Stimulated activated CD4-positive, alpha-beta T cell treated with anti-CD3 and anti-CD28 coated beads, Interleukin-1b, Interleukin-23, amount 100 ng/mL, for 1 hour (primary cell): ENCODE results near the gene APOL3.
"Not testable (repeated sequence)": the region's sequence is repeated elsewhere in the genome, so short reads cannot be mapped to it uniquely, and the experiment has no call there.

Experiments
- DNase-seq, 2 donors: peaks; one replicate each; pipeline ENCODE4 v3.0.0-alpha.2; 2020; ENCODE audit warnings: low read depth in 2 of 2

The APOL3 gene

DNA sequence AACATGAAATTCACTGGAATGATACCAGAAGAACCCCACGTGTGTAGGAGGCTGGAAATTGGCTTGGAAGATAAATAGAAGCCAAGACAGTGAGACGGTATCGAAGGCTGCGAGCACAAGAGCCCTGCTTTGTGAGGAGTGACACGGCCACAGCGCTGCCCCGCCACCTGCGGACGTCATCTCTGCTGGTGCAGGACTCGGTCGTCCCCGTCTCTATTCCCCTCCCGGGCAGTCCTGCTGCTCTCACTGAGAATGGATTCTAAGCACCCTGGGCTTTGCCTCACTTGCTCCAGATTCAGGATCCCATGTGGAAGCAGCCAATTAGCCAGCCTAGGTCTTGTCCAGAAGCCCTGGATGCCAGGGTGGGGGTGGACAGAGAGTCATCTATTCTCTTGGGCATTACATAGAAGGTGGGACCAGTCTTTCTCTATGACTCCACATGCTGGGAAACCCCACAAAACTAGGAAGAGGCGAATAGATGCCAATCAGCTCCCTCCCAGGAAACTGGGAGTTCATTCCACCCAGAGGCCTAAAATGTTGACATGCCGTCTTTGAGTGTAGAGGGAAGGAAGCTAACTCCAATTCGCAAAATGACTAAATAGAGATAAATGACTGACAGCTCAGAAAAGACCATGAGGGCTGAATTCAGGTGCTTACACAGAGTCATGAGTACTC, 25.1 kb downstream of the APOL3 start:
- DNase-seq, result no peak

DNA sequence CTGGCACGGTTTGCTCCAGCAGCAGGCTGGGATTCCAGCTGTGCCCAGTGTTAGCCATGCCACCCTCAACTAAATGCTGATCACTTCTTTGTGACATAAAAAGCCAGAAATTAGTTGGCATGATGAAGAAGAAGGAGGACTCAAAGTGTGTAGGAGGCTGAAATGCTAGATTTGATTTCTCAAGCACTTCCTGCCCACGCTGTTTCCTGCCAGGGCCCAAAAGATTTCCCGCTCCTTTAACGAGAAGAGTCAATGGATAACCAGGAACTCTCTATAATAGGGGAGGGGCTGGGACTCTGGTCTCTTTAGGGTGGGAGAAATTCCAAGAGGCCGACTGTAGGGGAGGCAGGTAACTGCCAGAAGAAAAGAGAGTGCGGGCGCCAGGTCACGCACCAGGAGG, 26.4 kb downstream of the APOL3 start:
- no peak for DNase-seq

DNA sequence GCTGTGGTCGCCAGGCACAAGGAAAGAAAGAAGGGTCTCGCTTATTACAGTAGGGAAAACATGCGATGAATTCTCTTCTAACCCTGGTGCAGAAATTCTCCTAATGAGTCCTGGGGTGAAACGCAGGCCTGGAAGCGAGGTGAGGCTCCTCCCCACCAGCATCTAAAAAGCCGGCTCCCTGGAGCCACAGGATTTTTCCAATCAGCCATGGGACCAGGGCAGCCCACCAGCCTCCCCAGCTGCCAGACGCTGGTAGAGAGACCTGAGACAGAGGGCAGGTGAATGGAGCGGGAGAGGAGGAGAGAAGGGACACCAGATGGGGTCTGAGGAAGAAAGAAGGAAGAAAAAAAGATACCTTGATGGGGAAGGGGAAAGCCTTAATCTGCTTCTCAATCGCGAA, 28.6 kb downstream of the APOL3 start:
- DNase-seq, result no peak

DNA sequence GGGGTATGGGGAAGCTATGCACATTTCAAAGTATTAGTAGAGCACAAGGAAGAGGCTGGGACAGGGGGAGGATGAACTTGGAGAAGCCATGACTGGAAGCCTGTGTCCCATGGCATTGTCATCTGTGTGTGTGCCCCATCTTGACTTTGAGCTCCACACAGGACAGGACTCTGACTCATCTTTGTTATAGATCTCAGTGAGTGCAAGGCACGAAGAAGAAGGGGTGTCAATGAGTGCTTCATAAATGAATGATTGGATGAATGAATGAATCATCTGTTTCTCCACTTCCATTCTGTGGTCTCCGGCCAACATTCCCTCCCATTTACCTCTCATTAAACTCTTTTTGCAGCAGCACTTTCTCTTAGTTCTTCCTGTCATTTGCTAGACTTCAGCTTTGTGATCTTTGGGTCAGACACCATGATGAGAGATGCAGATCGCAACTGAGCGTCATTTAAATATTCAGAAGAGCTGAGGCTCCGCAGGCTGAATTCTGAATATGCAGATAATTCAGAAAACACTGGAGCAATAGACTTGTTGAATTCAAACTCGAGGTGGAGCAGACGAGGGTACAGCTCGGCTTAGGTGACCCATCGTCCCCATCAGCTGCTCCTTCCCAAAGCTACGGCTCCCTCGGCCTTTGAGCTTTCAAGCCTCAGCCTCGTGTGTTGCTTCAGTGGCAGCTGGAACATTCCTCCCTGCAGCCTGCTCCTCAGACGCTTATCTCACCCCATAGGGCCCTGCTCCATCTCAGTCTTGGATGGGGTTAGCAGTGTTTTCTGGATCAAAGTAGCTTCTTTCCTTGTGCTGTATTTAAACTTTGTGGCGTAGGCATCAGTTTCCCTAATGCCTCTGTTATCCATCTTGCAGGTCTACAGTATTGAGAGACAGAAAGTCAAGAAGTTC, 30.8 kb downstream of the APOL3 start:
- no peak for DNase-seq

DNA sequence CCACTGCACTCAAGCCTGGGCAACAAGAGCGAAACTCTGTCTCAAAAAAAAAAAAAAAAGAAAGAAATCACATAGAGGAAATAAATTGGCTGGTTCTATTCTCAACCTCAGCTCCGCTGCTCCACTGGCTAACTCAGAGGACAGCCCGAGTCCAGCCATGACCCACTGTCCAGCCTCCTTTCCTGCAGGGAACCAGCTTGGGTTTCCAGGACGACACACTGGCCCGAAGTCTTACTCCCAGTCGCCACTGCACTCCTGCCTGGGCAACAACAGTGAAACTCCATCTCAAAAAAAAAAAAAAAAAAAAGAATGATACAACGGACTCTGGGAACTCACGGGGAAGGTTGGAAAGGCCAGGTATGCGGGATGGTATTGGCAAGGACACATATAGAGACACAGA, 31.5 kb downstream of the APOL3 start:
- DNase-seq, result no peak

DNA sequence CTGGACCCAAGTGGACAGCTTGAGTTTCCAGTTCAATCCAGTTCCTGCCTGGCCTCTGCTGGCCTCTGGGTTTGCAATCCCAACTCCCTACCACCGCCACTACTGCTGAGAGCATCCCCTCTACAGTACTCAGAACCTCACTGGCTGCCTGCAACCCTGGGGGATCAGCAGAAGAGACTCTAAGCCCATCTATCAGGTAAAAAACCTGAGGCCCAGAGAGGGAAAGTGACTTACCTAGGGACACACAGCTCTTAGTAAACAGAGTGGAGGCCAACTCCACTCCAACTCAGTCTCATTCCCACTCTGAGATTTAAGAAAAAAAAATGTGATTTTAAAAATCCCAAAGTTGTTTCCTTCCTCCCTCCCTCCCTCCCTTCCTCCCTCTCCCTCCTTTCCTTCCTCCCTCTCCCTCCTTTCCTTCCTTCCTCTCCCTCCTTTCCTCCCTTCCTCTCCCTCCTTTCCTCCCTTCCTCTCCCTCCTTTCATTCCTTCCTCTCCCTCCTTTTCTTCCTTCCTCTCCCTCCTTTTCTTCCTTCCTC, 34.5 kb downstream of the APOL3 start:
- no peak for DNase-seq

DNA sequence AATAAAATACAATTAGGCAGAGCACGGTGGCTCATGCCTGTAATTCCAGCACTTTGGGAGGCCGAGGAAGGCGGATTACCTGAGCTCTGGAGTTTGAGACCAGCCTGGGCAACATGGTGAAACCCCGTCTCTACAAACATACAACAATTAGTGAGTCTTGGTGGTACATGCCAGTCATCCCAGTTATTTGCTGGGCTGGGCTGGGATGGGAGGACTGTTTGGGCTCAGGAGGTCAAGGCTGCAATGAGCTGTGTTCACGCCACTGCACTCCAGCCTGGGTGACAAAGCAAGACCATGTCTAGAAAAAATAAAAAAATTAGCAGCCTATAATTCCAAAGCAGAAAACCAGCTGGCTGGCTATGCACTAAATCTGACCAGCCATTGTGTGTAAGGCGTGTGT, 35.1 kb downstream of the APOL3 start:
- no peak for DNase-seq

DNA sequence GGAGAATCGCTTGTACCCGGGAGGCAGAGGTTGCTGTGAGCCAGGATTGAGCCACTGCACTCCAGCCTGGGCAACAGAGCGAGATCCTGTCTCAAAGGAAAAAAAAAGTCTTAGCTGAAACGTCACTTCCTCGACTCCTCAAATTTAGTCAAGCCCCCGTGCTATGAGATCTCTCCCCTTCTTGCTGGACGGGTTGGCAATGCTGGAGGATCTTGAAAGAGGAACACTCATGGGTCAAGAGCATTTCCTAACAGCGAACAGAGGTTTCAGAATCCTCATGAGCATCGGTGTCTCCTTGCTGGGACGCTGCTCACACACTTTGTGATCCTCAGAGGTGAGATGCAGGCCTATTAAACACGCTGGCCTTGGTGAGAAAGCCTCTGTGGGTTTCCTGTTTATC, 35.9 kb downstream of the APOL3 start:
- no peak for DNase-seq

DNA sequence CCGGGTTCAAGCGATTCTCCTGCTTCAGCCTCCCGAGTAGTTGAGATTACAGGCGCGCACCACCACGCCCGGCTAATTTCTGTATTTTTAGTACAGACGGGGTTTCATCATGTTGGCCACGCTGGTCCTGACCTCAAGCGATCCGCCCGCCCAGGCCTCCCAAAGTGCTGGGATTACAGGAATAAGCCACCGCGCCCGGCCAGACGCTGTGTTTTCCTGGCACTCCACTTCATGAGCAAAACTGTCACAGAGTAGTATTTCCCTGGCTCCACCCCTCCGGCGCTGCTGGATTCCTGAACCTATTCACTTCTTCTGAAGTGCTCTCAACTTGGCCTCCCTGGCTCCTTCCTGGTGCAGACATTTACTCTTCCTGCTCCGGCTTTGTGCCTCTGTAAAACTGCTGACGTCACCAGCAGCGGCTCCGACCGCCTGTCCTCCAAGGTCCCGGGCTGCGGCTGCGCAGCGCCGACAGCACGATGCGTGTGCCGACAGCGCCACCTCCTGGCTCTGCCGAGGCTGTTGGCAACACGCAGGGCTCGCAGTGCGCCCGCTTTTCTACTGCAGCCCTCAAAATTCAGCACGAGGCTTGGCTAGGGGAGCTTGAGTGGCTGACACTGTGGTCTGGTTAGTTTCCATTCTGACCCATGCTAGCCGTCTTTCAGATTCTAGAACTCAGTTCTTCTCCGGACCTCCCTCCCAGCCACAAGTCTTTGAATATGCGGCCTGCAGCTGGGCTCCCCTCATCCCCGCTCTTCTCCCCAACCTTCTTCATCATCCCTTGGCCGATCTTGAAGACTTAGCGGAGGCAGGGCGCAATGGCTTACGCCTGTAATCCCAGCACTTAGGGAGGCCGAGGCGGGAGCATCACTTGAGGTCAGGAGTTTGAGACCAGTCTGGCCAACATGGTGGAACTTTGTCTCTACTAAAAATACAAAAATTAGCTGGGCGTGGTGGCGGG, 36.6 kb downstream of the APOL3 start:
- DNase-seq, result peak; percentile 81

DNA sequence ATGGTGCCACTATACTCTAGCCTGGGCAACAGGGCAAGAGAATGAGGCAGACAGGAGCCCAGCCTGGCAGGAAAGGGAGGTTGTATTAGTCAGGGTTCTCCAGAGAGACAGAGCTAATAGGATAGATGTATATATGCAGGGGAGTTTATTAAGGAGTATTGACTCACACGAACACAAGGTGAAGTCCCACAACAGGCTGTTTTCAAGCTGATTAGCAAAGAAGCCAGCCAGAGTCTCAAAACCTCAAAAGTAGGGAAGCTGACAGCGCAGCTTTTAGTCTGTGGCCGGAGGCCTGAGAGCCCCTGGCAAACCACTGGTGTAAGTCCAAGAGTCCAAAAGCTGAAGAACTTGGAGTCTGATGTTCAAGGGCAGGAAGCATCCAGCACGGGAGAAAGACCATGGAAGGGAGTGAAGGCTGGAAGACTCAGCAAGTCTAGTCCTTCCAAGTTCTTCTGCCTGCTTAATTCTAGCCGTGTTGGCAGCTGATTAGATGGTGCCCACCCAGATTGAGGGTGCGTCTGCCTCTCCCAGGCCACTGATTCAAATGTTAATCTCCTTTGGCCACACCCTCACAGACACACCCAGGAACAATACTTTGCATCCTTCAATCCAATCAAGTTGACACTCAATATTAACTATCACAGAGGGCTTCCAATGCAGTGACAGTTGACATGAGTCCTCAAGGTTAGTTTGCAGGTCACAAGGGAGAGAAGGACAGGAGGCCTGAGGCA, 39.8 kb downstream of the APOL3 start:
- DNase-seq, result not testable (repeated sequence)

DNA sequence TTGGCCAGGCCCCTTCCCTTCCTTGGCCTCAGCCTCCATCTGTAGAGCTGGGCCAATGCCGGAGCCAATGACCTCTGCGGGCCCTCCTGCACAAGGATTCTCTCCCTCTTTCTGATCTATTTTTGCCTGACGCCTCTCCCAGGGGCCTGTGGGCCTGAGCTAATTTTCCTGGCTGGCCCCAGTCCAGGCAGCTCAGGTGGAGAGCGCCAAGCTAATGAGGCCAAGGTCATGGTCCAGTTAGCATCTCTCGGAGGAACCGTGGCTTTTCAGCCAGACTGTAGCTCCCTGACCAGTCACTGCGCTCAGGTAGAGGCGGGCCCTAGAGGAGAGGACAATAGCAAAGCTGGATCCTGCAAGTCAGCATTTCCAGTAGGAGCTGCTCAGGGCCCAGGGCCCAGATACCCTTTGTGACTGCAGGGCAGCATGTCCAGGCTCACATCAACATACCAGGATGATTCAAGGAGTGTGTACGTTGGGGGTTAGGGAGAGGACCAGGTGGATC, 43.5 kb downstream of the APOL3 start:
- no peak for DNase-seq

DNA sequence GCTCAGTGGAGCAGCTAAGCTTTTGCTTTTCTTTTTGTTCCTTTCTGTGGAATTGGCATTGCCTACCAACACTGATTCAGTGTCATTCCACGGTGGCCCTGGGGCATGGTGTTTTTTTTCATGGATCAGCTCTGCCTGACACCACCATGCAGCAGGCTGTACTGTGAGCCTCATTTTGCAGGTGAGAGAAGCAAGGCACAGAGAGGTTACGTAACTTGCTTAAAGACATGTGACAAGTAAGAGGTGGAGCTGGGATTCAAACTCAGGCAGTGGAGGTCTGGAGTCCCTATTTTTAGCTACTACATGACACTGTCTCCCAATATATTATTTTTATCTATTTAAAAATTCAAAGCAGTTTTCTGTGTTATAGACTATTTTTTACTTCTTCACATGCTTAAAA, 44.4 kb downstream of the APOL3 start:
- no peak for DNase-seq

DNA sequence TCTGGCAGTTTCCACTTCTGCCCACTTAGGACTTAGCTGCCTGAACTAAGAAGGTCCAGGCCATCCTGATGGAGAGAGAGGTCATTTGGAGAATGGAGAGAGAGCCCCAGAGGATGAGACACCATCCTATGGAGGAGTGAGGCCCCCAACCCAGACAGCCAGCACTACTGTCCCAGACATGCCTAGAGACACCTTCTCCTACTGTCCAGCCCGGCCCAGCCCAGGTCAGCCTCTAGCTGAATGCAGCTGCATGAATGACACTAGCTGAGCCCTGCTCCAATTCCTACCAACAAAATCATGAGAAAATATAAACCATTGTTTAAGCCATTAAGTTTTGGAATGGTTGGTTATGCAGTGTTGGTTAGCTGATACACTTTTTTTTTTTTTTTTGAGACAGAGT, 47.4 kb downstream of the APOL3 start:
- no peak for DNase-seq

DNA sequence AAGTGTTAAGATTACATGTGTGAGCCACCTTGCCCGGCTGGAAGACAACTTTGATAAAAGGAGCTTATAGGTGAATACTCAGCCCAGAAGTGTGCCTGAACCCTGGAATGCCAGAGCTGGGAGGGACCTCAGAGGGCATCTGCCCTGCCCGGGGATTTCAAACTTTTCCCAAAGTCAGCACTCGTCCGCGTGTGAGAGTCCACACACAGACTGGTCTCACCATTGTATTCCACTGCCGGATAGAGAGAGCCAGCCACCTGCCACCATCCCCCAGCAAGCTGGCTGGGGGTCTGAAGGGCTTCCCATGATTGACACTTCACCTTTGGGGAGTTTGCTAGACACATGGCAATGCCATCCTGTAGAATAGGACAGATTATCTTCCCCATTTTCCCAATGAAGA, 49.2 kb downstream of the APOL3 start:
- DNase-seq, result no peak

DNA sequence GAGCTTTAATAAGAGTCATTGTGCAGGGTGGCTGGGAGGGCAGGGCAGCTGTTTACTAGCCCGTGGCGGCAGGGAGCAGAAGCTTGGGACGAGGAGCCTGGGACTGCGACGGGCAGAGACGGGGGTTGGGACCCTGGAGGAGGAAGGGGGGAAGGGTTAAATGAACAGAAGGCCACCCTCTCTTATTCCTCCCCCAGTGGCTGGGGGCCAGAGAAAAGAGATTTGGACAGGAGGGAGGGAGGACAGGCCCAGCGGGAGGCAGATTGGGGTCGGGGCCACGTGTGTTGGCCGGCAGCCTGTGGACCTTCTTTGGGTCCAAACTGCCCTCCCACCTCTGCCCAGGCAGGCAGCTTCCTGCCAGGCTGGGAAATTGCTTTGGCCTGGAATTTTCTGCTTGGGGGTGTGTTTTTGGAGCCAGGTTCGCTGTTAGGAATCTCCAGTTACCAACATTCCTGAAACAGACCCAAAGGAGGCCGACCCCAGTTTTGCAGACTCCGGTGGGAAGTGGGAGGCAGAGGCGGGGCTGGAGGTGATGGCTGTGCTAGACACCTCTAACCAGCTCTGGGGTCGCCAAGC, 50.2 kb downstream of the APOL3 start:
- DNase-seq, result no peak

DNA sequence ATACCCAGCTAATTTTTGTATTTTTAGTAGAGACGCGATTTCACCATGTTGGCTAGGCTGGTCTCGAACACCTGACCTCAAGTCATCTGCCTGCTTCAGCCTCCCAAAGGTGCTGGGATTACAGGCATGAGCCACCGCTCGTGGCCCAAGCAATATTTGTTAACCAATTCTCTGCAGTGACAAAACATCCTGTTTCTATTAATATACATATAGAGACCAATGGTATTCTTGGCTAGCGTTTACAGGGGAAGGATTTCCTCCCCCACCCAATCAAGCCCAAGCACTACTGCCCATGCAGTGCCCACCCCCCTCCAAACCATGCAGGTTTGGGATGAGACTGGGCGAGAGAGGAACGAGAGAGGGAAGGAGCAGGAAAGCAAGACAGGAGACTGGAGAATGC, 53.1 kb downstream of the APOL3 start:
- no peak for DNase-seq

DNA sequence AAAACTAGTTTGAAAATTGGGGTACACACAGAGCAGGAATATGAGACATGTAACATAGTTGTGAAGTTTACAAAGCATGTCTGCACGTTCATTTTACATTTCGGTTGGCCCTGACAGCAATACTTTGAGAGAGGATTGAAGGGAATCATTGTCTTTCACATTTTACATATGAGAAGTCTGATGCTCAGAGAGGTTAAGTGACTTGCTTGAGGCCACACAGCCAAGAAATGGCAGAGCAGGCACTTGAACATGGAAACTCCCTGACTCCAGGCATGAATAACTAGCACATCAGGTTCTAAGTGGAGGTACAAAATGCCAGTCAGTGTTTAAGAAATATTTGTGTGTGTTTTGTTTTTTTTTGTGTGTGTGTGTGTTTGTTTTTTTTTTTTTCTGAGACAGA, 53.6 kb downstream of the APOL3 start:
- DNase-seq, result no peak

DNA sequence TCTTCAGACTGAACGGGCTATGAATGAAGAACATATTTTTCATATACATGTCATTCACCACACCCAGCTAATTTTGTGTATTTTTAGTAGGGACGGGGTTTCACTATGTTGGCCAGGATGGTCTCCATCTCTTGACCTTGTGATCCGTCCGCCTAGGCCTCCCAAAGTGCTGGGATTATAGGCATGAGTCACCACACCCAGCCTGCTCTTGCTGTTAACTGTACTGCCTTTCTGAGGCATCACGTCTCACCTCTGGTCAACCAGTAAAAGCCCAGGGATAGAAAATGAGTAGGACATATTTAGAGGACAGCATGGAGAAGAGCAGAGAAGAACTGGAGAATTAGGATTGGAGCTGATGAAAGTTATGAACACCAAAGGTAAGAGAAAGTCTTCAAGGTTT, 55.6 kb downstream of the APOL3 start:
- no peak for DNase-seq

DNA sequence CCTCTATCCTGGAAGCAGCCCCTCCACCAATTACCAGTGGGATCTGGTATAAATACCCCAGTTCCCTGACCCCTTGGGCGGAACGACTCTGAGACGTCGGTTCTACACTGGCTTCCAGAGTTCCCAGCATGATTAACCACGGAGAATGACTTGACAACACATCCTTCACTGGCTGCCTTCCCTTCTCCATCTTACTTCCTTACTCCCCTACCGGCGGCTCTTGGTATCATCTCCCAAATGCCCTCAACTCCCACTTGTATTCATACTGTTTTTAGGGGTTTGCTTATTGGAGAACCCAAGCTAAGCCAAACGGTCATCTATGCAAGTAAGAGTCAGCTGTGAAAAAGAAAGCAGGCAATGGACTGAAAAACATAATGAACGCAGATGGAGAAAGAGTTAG, 56.1 kb downstream of the APOL3 start:
- no peak for DNase-seq

DNA sequence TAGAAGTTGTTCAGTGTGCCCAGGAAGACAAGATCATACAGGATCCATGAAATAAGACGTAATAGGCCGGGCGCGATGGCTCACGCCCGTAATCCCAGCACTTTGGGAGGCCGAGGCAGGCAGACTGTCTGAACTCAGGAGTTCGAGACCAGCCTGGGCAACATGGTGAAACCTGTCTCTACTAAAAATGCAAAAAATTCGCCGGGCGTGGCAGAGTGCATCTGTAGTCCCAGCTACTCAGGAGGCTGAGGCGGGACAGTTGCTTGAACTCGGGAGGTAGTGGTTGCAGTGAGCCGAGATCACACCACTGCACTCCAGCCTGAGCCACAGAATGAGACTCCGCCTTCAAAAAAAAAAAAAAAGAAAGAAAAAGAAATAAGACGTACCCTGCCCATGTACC, 56.7 kb downstream of the APOL3 start:
- DNase-seq, result no peak

DNA sequence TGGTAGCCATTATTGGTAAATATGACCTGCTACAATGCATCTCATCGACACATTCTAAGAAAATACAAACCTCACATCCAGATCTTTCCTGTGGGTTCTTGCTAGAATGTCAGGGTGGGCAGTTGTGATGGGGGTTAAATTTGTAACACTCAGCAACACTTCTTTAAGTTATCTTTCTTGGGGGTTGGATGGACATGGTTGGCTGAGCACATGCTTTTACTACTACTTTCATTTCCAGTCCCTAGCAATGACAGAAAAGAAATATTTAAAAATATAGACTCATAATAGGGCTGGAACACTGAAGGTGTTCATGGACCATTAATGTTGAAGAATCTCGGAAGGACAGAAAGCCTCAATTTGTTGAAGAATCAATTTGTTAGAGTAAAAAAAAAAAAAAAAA, 57.6 kb downstream of the APOL3 start:
- no peak for DNase-seq
